ENCODE results near the gene CDC123.
"Not testable (repeated sequence)": the region's sequence is repeated elsewhere in the genome, so short reads cannot be mapped to it uniquely, and the experiment has no call there.

CDC123 gene

DNA sequence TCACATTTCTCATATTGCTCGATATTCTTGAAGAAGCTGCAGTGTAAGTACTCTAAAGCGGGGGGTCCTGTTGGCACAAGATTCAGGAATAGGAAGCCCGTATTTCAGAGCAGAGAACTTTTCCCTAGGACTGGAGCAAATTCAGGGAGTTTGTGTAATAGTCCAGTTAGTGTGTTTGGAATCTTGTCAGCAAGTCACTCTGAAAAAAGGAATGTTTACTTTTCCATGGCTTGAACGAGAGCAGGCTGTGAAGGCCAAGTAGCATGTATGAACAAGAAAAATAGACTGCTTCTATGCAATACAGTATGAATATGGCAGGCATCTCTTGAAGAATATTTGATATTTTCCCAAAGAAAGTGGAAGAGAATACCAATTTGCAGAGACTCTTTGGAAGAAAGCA is 39.8 kb downstream of the CDC123 start:
- DNase-seq (ENCODE audit: low read depth): no peak

DNA sequence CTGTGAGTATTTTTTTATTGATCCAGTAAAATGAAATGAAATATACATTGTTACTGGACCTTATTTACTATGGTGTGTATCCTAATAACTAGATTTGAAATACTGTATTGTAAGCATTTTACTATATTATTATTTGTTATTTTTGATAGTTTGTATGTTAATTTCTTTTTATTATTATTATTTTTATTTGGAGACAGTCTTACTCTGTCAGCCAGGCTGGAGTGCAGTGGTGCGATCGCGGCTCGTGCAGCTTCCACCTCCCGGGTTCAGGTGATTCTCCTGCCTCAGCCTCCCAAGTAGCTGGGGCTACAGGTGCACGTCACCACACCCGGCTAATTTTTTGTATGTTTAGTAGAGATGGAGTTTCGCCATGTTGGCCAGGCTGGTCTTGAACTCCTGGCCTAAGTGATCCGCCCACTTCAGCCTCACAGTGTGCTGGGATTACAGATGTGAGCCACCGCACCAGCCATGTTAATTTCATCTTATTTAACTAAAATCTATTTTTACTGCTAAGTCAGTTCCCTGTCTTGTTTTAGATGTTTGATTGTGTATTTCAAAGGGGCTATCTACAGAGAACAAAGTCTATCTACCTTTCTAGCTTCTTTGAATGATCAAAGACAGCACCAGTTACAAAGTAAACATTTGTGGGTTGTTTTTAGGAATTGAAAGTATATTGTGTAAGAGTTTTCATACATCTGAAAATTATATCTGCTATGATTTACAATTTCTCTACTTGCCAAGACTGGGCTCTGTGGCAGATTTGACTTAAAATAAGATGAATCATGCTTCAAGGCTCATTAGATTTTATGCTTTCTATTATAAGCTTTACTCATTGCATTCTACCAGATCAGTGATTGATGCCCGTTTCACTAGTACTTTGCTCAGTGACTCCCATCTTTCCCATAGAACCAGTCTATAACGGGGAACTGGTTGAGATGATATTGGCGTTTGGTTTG is 41.6 kb downstream of the CDC123 start:
- DNase-seq (ENCODE audit: low read depth): no peak

DNA sequence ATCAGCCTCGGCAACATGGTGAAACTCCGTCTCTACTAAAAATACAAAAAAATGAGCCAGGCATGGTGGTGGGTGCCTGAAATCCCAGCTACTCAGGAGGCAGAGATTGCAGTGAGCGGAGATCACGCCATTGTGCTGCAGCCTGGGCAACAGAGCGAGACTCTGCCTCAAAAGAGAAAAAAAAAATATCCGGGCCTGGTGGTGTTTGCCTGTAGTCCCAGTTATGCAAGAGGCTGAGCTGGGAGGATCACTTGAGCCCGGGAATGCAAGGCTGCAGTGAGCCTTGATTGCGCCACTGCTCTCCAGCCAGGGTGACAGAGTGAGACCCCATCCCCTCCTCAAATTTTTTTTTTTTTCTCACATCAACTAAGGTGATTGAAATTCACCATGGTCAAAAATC is 42.8 kb downstream of the CDC123 start:
- DNase-seq (ENCODE audit: low read depth): no peak

DNA sequence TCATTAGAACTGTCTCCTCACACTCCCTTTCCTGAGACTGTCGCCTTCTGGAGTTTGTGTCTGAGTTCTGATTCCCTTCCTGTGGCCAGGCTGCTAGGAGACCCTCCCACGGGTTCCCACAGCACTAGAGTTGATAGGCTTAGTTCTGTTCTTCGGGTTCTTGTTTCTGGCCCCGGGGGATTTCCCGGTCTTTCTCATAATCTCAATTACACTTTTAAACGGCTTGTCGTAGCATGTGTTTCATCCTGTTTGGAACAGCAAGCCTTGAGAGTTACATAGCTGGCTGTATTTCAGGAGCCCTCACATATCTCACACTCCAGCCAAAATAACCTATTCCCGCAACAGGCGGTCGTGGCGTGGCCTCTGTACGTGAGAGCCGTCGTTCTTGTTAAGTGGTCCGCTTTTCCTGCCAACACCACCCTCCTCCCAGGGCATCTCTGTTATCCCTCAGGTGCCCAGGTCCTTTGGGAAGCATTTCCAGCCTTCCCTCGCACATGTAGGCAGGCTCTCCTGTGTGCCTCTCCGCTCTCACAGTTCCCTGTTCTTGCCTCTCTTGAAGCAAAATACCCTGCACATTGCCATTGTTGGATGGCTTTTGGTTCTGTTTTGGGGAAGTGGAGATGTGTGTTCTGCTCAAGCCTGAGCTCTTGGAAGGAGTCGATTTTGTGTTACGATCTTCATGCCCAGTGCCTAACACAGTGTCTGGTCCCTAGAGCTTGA is 46.0 kb downstream of the CDC123 start:
- DNase-seq (ENCODE audit: low read depth): no peak

DNA sequence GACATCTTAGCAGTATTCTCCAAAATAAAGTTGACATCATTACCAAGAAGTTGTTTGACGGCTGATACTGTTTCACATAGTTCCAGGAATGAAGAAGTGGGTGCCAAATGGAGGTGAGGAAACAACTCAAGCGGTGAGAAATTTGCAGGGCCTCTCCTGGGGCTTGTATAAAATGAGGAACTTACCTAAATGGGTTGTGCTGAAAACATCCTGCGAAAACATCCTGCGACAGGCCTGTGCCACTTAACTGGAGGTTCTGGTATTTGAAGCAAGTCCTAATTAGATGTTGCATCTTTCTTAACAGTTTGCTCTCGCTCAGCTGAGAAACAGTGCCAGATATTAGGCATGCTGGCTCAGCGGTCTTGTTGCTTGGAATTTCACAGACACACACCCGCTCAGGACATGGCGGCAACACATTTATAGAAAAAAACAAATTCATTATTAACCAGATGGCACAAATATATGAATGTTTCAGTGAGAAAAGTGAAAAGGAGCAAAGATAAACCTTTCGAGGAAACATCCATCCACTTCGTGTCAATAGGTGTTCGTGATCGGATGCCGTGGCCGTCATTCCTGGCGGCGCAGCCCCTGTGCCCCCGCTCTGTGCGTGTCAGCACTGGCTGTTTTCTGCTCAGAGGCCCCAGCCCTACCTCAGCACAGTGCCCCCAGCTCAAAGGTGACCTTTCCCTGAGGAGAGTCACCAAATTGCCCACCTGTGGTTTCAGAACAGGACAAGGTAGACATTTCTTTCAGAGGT is 48.1 kb downstream of the CDC123 start:
- DNase-seq (ENCODE audit: low read depth): no peak

DNA sequence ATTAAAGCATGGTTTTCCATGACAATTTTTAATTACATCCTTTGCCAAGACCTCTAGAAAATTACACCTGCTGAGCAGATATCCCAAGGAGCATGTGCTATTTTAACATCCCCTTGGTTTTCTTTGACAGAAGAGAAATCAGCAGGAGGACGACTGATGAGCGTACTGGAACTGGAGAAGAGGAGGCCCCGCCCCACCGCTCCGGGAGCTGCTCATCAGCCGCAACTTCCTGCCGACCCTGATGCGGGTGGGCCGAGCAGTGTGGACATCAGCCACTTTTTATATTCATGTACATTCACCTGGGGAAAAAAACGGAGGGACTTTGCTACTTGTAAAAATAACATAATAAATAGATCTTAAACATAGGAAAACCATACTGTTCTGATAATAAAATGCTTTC is 54.2 kb downstream of the CDC123 start:
- no peak for DNase-seq (ENCODE audit: low read depth)

DNA sequence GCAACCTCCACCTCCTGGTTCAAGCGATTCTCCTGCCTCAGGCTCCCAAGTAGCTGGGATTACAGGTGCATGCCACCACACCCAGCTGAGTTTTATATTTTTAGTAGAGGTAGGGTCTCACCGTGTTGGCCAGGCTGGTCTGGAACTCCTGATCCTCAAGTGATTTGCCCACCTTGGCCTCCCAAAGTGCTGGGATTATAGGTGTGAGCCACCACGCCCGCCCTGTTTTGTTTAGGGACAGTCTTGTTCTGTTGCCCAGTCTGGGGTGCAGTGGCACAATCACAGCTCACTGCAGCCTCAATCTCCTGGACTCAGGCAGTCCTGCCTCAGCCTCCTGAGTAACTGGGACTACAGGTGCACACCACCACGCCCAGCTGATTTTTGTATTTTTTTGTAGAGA is 54.7 kb downstream of the CDC123 start:
- DNase-seq (ENCODE audit: low read depth): not testable (repeated sequence)

DNA sequence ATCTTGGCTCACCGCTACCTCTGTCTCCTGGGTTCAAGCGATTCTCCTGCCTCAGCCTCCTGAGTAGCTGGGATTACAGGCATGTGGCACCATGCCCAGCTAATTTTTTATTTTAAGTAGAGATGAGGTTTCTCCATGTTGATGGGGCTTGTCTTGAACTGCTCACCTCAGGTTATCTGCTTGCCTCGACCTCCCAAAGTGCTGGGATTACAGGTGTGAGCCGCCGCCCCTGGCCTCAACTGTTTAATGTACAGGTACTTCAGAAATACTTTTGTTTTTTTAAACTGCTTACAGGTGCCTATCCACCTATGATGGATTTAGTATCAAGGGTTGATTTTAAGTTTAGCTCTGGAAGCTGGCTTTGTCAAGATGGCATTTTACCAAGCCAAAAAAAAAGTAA is 55.6 kb downstream of the CDC123 start:
- DNase-seq (ENCODE audit: low read depth): no peak

GRCh38 chr10:12252882-12253546 is 57.0 kb downstream of the CDC123 start:
- no peak for DNase-seq (ENCODE audit: low read depth)

GRCh38 chr10:12255048-12255447 is 59.1 kb downstream of the CDC123 start:
- DNase-seq (ENCODE audit: low read depth): no peak

- no peak for DNase-seq (ENCODE audit: low read depth)
Observed at GRCh38 chr10:12259988-12260387, 64.0 kb downstream of the CDC123 start.

DNA sequence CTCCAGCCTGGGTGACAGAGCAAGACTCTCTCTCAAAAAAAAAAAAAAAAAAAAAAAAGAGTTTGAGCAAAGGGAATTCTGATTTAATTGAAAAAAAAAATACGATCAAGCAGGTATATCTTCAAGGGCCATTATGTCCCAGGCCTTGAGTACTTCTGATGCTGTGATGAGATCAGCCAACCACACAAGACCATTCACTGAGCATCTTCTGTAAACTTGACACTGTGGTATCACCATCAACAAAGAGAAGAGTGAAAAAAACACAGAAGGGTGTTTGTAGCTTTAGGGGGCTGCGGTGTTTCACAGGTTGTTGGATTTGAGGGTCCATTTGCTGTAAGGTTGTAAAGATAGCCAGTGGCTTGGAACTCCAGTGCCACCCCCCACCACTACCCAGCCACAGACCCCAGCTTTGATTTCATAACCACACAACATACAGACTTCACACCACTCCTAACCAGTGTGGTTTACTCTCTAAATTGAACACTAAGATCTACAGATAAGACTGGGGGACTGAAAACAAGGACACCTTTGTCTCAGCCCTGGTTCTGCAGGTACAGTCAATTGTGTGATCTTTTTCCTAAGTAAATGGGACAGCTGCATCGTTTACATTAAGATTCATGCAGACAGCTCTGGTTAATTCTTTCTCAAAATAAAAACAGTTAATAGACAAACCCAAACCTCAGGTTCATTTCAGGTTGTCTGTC is 66.4 kb downstream of the CDC123 start:
- no peak for DNase-seq (ENCODE audit: low read depth)

- peak; percentile 11 for DNase-seq (ENCODE audit: low read depth)
Observed at GRCh38 chr10:12264204-12264940, 68.4 kb downstream of the CDC123 start.

DNA sequence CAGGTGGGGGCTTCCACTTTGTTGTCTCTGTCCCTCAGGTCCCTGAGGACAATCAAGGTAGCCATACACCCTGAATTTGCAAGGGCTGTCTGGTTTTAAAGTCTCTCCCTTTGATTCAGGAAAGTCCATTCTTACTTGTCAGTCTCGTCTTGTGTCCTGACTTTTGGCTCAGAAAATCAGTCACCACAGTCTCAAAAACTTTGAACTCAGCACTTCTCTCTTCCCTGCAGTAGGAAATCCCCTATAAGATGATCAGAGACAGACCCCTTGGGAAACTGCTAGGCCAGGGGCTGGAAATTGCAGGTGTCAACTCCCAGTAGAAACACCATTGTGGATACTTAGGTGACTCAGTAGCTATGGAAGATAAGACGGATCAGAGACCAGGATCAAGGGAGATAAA is 73.1 kb downstream of the CDC123 start:
- no peak for DNase-seq (ENCODE audit: low read depth)

GRCh38 chr10:12271210-12271540 is 75.2 kb downstream of the CDC123 start:
- no peak for DNase-seq (ENCODE audit: low read depth)

- DNase-seq (ENCODE audit: low read depth): not testable (repeated sequence)
Observed at GRCh38 chr10:12277862-12278261, 81.9 kb downstream of the CDC123 start.

GRCh38 chr10:12279281-12279680 is 83.3 kb downstream of the CDC123 start:
- no peak for DNase-seq (ENCODE audit: low read depth)

GRCh38 chr10:12287772-12288171 is 91.8 kb downstream of the CDC123 start:
- DNase-seq (ENCODE audit: low read depth): no peak

GRCh38 chr10:12297784-12298183 is 101.8 kb downstream of the CDC123 start:
- not testable (repeated sequence) for DNase-seq (ENCODE audit: low read depth)

DNA sequence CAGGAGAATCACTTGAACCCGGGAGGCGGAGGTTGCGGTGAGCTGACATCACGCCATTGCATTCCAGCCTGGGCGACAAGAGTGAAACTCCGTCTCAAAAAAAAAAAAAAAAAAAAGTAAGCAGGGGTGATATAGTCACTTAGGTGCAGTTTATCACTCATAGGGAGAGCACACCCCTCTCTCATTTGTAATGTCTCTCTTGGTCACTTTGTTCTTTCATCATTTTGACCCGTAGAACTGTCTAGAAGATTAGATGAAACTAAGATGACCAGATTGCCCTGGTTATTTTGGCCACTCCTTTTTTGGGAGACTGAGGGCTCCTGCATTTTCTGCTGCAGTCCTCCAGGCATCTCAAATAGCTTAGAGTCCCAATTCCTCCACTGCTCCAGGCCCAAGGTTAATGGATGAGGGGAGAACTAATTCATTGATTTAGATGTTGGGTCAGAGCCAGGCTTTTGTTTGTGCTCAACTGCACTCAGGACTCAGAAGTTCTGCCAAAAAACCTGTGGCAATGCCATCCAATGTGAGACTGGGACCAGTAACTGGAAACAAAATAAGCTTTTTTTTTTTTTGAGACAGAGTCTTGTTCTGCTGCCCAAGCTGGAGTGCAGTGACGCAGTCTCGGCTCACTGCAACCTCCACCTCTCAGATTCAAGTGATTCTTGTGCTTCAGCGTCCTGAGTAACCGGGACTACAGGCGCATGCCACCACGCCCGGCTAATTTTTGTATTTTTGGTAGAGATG is 103.4 kb downstream of the CDC123 start:
- DNase-seq (ENCODE audit: low read depth): no peak
